ENCODE results near the gene EVA1A.

GRCh38 chr2:75462721-75463120 is 98.0 kb downstream of the EVA1A start:
- TF ChIP-seq, protein P1, sequence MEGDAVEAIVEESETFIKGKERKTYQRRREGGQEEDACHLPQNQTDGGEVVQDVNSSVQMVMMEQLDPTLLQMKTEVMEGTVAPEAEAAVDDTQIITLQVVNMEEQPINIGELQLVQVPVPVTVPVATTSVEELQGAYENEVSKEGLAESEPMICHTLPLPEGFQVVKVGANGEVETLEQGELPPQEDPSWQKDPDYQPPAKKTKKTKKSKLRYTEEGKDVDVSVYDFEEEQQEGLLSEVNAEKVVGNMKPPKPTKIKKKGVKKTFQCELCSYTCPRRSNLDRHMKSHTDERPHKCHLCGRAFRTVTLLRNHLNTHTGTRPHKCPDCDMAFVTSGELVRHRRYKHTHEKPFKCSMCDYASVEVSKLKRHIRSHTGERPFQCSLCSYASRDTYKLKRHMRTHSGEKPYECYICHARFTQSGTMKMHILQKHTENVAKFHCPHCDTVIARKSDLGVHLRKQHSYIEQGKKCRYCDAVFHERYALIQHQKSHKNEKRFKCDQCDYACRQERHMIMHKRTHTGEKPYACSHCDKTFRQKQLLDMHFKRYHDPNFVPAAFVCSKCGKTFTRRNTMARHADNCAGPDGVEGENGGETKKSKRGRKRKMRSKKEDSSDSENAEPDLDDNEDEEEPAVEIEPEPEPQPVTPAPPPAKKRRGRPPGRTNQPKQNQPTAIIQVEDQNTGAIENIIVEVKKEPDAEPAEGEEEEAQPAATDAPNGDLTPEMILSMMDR (IDR thresholded peaks at IDR 0.05; ENCODE audit: borderline replicate concordance, extremely low read depth, low read length, poor library complexity, severe bottlenecking), result no peak
- no peak for TF ChIP-seq EZH2 (IDR thresholded peaks at IDR 0.05; ENCODE audit: borderline replicate concordance, low read depth, low read length, severe bottlenecking)
